ENCODE data around the gene CAPNS1. TPM values are rescaled to one million over a fixed set of nuclear protein-coding genes. Genes with fewer than 3 reads are reported as not detected.

Gene CAPNS1
- total and polyA plus RNA-seq, 9 of the 15 experiments (the other 6 are each of a cell fraction or from before 2014, with no cell fraction given) = 77.9 to 576 (median 258) TPM

DNA sequence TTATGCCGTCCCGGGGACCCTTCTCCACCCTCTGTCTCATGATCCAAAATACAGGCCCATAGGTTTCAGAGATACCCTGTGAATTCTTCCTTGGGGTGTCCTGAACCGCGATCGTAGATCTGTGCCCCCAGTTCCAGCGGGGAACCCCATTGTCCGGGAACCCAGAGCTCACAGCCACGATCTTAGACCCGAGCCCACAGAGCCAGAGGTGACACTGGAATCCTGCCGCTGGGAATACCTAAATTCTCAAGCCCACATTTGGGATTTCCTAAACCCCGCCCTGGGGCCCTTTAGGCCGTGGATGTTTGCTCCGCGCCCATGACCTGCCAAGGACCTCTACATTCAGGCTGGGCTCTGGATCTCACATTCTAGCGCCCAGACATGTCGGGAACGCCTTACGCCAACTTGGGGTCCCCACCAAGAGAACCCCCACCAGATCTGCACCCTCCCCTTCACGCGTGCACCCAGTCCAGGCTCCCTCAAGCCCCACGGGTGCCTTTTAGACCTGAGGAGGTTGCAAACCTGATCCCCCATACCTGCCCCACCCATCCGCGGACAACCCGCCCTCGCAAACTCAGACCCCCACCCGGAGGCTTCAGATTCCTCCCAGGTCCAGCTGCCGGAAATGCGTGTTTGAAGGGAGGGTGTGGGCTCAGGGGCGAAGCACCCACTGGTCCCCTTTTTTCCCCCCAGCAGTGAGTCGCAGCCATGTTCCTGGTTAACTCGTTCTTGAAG, 605 bp downstream of the CAPNS1 start (continued):
- TF ChIP-seq RBM25 (IDR thresholded peaks at IDR 0.05; ENCODE audit: low read depth, low read length, severe bottlenecking) = no peak
- no peak for TF ChIP-seq SIRT6 (IDR thresholded peaks at IDR 0.05; ENCODE audit: low read depth, low read length)
- TF ChIP-seq HCFC1 (IDR thresholded peaks at IDR 0.05; ENCODE audit: low read depth, low read length) = no peak
- no peak for TF ChIP-seq POLR2AphosphoS5 (IDR thresholded peaks at IDR 0.05; ENCODE audit: control insufficient read depth, insufficient read depth, low read depth, low read length)
- 0 out of 2 replicates have a peak, but pooled peaks have one; percentile 29 for TF ChIP-seq HMG20B (CRISPR knock-in tag; IDR thresholded peaks at IDR 0.05)
- TF ChIP-seq, protein P1, sequence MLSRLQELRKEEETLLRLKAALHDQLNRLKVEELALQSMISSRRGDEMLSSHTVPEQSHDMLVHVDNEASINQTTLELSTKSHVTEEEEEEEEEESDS (CRISPR knock-in tag; IDR thresholded peaks at IDR 0.05) = no peak
- peak; percentile 71 for TF ChIP-seq CHD1 (IDR thresholded peaks at IDR 0.05; ENCODE audit: low read length)
- TF ChIP-seq, protein P2, sequence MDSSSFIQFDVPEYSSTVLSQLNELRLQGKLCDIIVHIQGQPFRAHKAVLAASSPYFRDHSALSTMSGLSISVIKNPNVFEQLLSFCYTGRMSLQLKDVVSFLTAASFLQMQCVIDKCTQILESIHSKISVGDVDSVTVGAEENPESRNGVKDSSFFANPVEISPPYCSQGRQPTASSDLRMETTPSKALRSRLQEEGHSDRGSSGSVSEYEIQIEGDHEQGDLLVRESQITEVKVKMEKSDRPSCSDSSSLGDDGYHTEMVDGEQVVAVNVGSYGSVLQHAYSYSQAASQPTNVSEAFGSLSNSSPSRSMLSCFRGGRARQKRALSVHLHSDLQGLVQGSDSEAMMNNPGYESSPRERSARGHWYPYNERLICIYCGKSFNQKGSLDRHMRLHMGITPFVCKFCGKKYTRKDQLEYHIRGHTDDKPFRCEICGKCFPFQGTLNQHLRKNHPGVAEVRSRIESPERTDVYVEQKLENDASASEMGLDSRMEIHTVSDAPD (CRISPR knock-in tag; IDR thresholded peaks at IDR 0.05) = no peak
- no peak for TF ChIP-seq KDM1A (IDR thresholded peaks at IDR 0.05)
- TF ChIP-seq, protein P3, sequence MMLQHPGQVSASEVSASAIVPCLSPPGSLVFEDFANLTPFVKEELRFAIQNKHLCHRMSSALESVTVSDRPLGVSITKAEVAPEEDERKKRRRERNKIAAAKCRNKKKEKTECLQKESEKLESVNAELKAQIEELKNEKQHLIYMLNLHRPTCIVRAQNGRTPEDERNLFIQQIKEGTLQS (IDR thresholded peaks at IDR 0.05) = no peak
- TF ChIP-seq, protein P3 (CRISPR knock-in tag; conservative IDR thresholded peaks at IDR 0.05) = 0 out of 2 replicates have a peak, but pooled peaks have one; percentile 60

All from K562 (cell line).